ENCODE data around the gene DHX29. TPM values are rescaled to one million over a fixed set of nuclear protein-coding genes. Genes with fewer than 3 reads are reported as not detected.

The DHX29 gene
- polyA plus RNA-seq, 1 donor (not counting 4 experiments of a cell fraction or from before 2014, with no cell fraction given): 18.8 TPM

DNA sequence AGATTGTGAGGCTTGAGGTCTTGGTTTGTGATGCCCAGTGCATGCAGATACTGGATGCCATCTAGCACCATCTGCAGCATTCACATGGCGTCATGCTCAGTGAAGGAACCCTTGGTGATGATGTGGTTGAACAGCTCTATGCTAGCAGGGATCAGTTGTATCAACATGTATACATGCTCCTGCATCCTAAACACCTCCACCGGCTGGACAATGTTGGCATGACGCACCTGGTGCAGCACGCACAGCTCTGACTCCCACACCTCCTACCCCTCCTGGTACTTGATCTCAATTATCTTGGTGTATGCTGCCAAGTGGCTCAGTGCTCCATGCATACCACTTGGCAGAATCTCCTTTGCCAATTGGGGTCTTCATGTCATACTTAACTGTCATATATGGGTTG is 49.4 kb upstream of the DHX29 start:
- Histone ChIP-seq H3K4me2 (ENCODE audit: control insufficient read depth, extremely low read depth, insufficient read depth, low read depth, low read length) (no peak overlapping the region), H3K27ac (ENCODE audit: control insufficient read depth, insufficient read depth, low read length) (no peak overlapping the region), H3K4me3 (ENCODE audit: control insufficient read depth in 2 of 3, extremely low read depth in 1 of 3, insufficient read depth in 2 of 3, low read depth in 1 of 3, low read length in 3 of 3) (no peak overlapping the region), H2AFZ (ENCODE audit: control insufficient read depth, low read length) (no peak overlapping the region), H3K36me3 (ENCODE audit: control insufficient read depth in 2 of 2, extremely low read depth in 1 of 2, insufficient read depth in 2 of 2, low read length in 2 of 2) (peaks cover 19 to 20% of the 10 kb centered on the region in 2 experiments), H3K9me3 (ENCODE audit: control insufficient read depth, low read depth, low read length) (no peaks in the 10 kb centered on the region), H3K79me2 (ENCODE audit: control insufficient read depth, insufficient read depth, low read length) (no peaks in the 10 kb centered on the region), H3K27me3 (ENCODE audit: control insufficient read depth, extremely low read depth, insufficient read depth, low read length) (no peaks in the 10 kb centered on the region), H4K20me1 (ENCODE audit: control insufficient read depth, extremely low read depth, insufficient read depth, low read length) (no peaks in the 10 kb centered on the region), H3K9me1 (ENCODE audit: control insufficient read depth, extremely low read depth, insufficient read depth, low read length) (no peaks in the 10 kb centered on the region), H3K4me1 (ENCODE audit: control insufficient read depth, extremely low read depth, insufficient read depth, low read length) (no peaks in the 10 kb centered on the region), H3K9ac (ENCODE audit: control insufficient read depth, extremely low read depth, insufficient read depth, low read length) (no peak overlapping the region)
- DNase-seq (ENCODE audit: low read depth, low spot score) (no peak), FAIRE-seq (no peak)
- dilution Hi-C loops (cut with MboI; ENCODE audit: extremely low pct_ligation_motif_present, low sequenced_read_pairs): no loop called here
- no peak for TF ChIP-seq EZH2 (IDR thresholded peaks at IDR 0.05; ENCODE audit: low read length)
- TF ChIP-seq, protein P1, sequence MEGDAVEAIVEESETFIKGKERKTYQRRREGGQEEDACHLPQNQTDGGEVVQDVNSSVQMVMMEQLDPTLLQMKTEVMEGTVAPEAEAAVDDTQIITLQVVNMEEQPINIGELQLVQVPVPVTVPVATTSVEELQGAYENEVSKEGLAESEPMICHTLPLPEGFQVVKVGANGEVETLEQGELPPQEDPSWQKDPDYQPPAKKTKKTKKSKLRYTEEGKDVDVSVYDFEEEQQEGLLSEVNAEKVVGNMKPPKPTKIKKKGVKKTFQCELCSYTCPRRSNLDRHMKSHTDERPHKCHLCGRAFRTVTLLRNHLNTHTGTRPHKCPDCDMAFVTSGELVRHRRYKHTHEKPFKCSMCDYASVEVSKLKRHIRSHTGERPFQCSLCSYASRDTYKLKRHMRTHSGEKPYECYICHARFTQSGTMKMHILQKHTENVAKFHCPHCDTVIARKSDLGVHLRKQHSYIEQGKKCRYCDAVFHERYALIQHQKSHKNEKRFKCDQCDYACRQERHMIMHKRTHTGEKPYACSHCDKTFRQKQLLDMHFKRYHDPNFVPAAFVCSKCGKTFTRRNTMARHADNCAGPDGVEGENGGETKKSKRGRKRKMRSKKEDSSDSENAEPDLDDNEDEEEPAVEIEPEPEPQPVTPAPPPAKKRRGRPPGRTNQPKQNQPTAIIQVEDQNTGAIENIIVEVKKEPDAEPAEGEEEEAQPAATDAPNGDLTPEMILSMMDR (optimal IDR thresholded peaks at IDR 0.05 in 1 of 3, IDR thresholded peaks at IDR 0.05 in 1 of 3, conservative IDR thresholded peaks at IDR 0.05 in 1 of 3; ENCODE audit: extremely low read depth in 1 of 3, insufficient read depth in 2 of 3, low read length in 3 of 3): no peak

DNA sequence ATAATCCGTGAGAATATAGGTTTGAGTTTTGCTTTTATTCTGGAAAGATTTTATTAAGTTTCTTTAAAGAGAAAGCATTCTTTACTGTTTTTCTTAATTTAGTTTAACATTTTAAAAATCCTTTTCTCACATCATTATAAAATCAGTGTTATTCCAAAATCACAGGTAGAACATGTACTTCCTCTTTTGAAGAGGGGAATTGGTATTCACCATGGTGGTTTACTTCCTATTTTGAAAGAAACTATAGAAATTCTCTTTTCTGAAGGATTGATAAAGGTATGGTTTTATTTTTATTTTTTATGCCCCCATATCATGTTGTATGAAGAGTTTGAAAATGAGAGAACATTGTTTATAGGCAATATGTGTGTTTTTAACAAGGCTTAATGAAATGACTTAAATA is 43.3 kb upstream of the DHX29 start:
- Histone ChIP-seq H3K27ac (ENCODE audit: control insufficient read depth, insufficient read depth, low read length) (no peak overlapping the region), H3K36me3 (ENCODE audit: control insufficient read depth in 2 of 2, extremely low read depth in 1 of 2, insufficient read depth in 2 of 2, low read length in 2 of 2) (peaks cover 17 to 19% of the 10 kb centered on the region in 2 experiments), H3K79me2 (ENCODE audit: control insufficient read depth, insufficient read depth, low read length) (no peaks in the 10 kb centered on the region), H3K4me3 (ENCODE audit: control insufficient read depth in 2 of 3, extremely low read depth in 1 of 3, insufficient read depth in 2 of 3, low read depth in 1 of 3, low read length in 3 of 3) (no peak overlapping the region), H3K9me1 (ENCODE audit: control insufficient read depth, extremely low read depth, insufficient read depth, low read length) (no peaks in the 10 kb centered on the region), H3K9ac (ENCODE audit: control insufficient read depth, extremely low read depth, insufficient read depth, low read length) (no peak overlapping the region), H3K9me3 (ENCODE audit: control insufficient read depth, low read depth, low read length) (no peaks in the 10 kb centered on the region), H3K4me1 (ENCODE audit: control insufficient read depth, extremely low read depth, insufficient read depth, low read length) (no peaks in the 10 kb centered on the region), H3K27me3 (ENCODE audit: control insufficient read depth, extremely low read depth, insufficient read depth, low read length) (no peaks in the 10 kb centered on the region), H2AFZ (ENCODE audit: control insufficient read depth, low read length) (no peak overlapping the region), H4K20me1 (ENCODE audit: control insufficient read depth, extremely low read depth, insufficient read depth, low read length) (no peaks in the 10 kb centered on the region), H3K4me2 (ENCODE audit: control insufficient read depth, extremely low read depth, insufficient read depth, low read depth, low read length) (no peak overlapping the region)
- dilution Hi-C loops (cut with MboI; ENCODE audit: extremely low pct_ligation_motif_present, low sequenced_read_pairs): no loop called here
- no peak for FAIRE-seq
- no peak for DNase-seq (ENCODE audit: low read depth, low spot score)
- TF ChIP-seq, protein P1 (optimal IDR thresholded peaks at IDR 0.05 in 1 of 3, IDR thresholded peaks at IDR 0.05 in 1 of 3, conservative IDR thresholded peaks at IDR 0.05 in 1 of 3; ENCODE audit: extremely low read depth in 1 of 3, insufficient read depth in 2 of 3, low read length in 3 of 3): no peak
- no peak for TF ChIP-seq EZH2 (IDR thresholded peaks at IDR 0.05; ENCODE audit: low read length)
